ENCODE measurements around the gene INTS12.

The INTS12 gene

GRCh38 chr4:105725623-105726022 lies 17.1 kb upstream of the INTS12 start:
- no peak overlapping the region for H3K4me3 ChIP-seq (replicated peaks; ENCODE audit: low read depth, low read length)
- TF ChIP-seq, protein P1, sequence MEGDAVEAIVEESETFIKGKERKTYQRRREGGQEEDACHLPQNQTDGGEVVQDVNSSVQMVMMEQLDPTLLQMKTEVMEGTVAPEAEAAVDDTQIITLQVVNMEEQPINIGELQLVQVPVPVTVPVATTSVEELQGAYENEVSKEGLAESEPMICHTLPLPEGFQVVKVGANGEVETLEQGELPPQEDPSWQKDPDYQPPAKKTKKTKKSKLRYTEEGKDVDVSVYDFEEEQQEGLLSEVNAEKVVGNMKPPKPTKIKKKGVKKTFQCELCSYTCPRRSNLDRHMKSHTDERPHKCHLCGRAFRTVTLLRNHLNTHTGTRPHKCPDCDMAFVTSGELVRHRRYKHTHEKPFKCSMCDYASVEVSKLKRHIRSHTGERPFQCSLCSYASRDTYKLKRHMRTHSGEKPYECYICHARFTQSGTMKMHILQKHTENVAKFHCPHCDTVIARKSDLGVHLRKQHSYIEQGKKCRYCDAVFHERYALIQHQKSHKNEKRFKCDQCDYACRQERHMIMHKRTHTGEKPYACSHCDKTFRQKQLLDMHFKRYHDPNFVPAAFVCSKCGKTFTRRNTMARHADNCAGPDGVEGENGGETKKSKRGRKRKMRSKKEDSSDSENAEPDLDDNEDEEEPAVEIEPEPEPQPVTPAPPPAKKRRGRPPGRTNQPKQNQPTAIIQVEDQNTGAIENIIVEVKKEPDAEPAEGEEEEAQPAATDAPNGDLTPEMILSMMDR (IDR thresholded peaks at IDR 0.05; ENCODE audit: low read length, missing control alignments) = no peak
- no peak for DNase-seq (ENCODE audit: low read depth)

GRCh38 chr4:105719204-105719603 lies 10.7 kb upstream of the INTS12 start:
- DNase-seq (ENCODE audit: low read depth) = no peak
- no peak overlapping the region for H3K4me3 ChIP-seq (replicated peaks; ENCODE audit: low read depth, low read length)
- TF ChIP-seq, protein P1 (IDR thresholded peaks at IDR 0.05; ENCODE audit: low read length, missing control alignments) = no peak

GRCh38 chr4:105715692-105716278 lies 7.3 kb upstream of the INTS12 start:
- no peak overlapping the region for H3K4me3 ChIP-seq (replicated peaks; ENCODE audit: low read depth, low read length)
- TF ChIP-seq, protein P1 (IDR thresholded peaks at IDR 0.05; ENCODE audit: low read length, missing control alignments) = peak; percentile 46
- DNase-seq (ENCODE audit: low read depth) = peak; percentile 69

- no peak overlapping the region for H3K4me3 ChIP-seq (replicated peaks; ENCODE audit: low read depth, low read length)
- DNase-seq (ENCODE audit: low read depth) = no peak
- TF ChIP-seq, protein P1 (IDR thresholded peaks at IDR 0.05; ENCODE audit: low read length, missing control alignments) = no peak
These were observed 6.4 kb upstream of the INTS12 start for GRCh38 chr4:105714932-105715331.

DNA sequence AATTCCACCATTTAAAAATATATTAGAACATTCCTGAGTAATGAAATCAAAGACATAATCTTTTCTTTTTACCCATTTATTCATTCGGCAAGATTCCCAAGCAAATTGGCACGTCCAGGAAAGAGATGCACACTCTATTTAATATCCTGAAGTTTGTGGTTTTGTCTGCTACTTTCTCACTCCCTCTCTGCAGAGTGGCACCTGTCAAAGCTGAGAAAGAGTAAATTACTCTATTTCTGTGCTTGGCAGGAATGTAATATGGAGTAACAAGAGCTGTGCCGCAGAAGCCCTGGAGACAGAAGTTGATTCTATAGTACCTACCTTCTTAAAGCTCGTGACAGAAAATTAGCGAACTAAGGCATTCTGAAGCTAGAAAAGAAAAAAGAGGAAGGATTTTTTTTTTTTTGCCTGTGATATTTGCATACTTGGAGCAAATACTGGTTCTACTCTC lies 5.6 kb upstream of the INTS12 start:
- peak overlapping the region; percentile 21 for H3K4me3 ChIP-seq (replicated peaks; ENCODE audit: low read depth, low read length)
- TF ChIP-seq, protein P1 (IDR thresholded peaks at IDR 0.05; ENCODE audit: low read length, missing control alignments) = no peak
- DNase-seq (ENCODE audit: low read depth) = no peak

DNA sequence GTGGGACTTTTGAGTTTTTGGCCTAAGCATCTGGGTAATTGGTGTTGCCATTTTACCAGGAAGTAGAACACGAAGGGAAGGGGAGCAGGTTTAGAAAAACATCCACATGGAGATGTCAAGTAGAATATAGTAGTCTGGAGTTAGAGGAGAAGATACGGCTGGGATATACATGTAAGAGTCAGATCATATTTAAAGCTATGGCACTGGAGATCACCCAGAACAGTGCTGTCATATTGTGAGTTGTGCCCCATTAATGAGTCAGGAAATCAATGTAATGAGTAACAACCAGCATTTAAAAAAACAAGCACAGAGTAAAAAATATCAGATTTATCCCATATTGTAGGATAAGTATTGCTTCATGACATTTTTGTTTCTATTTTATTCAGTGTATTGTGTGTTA lies 4.3 kb upstream of the INTS12 start:
- no peak for DNase-seq (ENCODE audit: low read depth)
- TF ChIP-seq, protein P1 (IDR thresholded peaks at IDR 0.05; ENCODE audit: low read length, missing control alignments) = no peak
- H3K4me3 ChIP-seq (replicated peaks; ENCODE audit: low read depth, low read length) = no peak overlapping the region

DNA sequence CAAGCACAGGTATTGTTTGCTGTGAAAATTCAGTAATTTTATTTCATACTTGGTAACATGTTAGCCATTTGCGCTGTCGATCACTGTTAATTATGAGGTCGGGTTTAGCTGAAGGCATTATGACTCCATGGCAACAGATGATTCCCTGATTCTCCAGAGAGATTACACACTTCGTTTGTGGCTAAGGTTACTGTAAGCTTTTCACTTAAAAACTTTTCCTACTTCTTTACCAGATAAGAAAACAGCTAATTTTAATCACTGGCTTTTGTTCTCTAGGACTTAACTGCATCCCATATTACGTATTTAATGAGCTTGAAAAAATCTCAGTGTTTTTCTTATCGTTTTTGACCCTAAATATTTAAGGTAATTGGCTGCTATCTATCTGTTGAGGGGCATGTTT lies 2.2 kb upstream of the INTS12 start:
- no peak overlapping the region for H3K4me3 ChIP-seq (replicated peaks; ENCODE audit: low read depth, low read length)
- TF ChIP-seq, protein P1 (IDR thresholded peaks at IDR 0.05; ENCODE audit: low read length, missing control alignments) = no peak
- no peak for DNase-seq (ENCODE audit: low read depth)
